H9 (cell line): ENCODE data around the gene TFAP2E. TPM values are rescaled to one million over a fixed set of nuclear protein-coding genes. Genes with fewer than 3 reads are reported as not detected.

ENCODE experiments used
- DNase-seq: peaks from one replicate; pipeline ENCODE4 v3.0.0-alpha.2; 2017
- H2AFZ ChIP-seq: one replicate; pipeline ENCODE4 v1.6.1; 2013; ENCODE audit warnings: mild to moderate bottlenecking, low read length, control low read depth, moderate library complexity
- H2AK5ac ChIP-seq: 2 replicates; pipeline ENCODE4 v1.6.1; 2013; ENCODE audit warnings: low read length, control low read depth, mixed read lengths; ENCODE audit not compliant: insufficient read length
- H2BK120ac ChIP-seq: one replicate; pipeline ENCODE4 v1.6.1; 2013; ENCODE audit warnings: low read depth, mild to moderate bottlenecking, low read length, control low read depth, inconsistent platforms; ENCODE audit not compliant: poor library complexity, severe bottlenecking
- H2BK12ac ChIP-seq: 2 replicates; pipeline ENCODE4 v1.6.1; 2013; ENCODE audit warnings: low read length, control low read depth, mixed read lengths, low read depth; ENCODE audit not compliant: insufficient read length
- H2BK15ac ChIP-seq: 2 replicates; pipeline ENCODE4 v1.6.1; 2013; ENCODE audit warnings: low read depth, low read length, control low read depth
- H2BK20ac ChIP-seq: one replicate; pipeline ENCODE4 v1.6.1; 2013; ENCODE audit warnings: low read depth, mild to moderate bottlenecking, low read length, control low read depth, inconsistent platforms; ENCODE audit not compliant: poor library complexity, severe bottlenecking
- H2BK5ac ChIP-seq: 2 replicates; pipeline ENCODE4 v1.6.1; 2013; ENCODE audit warnings: low read length, control low read depth, mixed read lengths; ENCODE audit not compliant: insufficient read length
- H3K14ac ChIP-seq: 2 replicates; pipeline ENCODE4 v1.6.1; 2013; ENCODE audit warnings: low read length, control low read depth; ENCODE audit not compliant: insufficient read depth
- H3K18ac ChIP-seq: 2 replicates; pipeline ENCODE4 v1.6.1; 2013; ENCODE audit warnings: low read depth, mild to moderate bottlenecking, mixed read lengths, low read length, control low read depth; ENCODE audit not compliant: insufficient read length
- H3K23ac ChIP-seq: 2 replicates; pipeline ENCODE4 v1.6.1; 2013; ENCODE audit warnings: low read length, control low read depth, mixed read lengths, low read depth; ENCODE audit not compliant: insufficient read length
- H3K23me2 ChIP-seq: 2 replicates; pipeline ENCODE4 v1.6.1; 2013; ENCODE audit warnings: low read depth, mild to moderate bottlenecking, mixed read lengths, low read length, control low read depth; ENCODE audit not compliant: insufficient read length, poor library complexity, severe bottlenecking
- H3K27ac ChIP-seq: 2 replicates; pipeline ENCODE4 v1.5.1; 2013; ENCODE audit warnings: low read length, control low read depth, mixed read lengths, low read depth; ENCODE audit not compliant: insufficient read length
- H3K27me3 ChIP-seq: 2 replicates; pipeline ENCODE4 v1.6.1; 2013; ENCODE audit warnings: low read length, control low read depth, inconsistent platforms; ENCODE audit not compliant: insufficient read depth
- H3K4ac ChIP-seq: 2 replicates; pipeline ENCODE4 v1.6.1; 2013; ENCODE audit warnings: low read depth, mild to moderate bottlenecking, control low read depth, inconsistent platforms, low read length, moderate library complexity
- H3K4me1 ChIP-seq: 2 replicates; pipeline ENCODE4 v1.6.1; 2013; ENCODE audit warnings: low read length, control low read depth, inconsistent platforms; ENCODE audit not compliant: insufficient read depth
- H3K4me2 ChIP-seq: 2 replicates; pipeline ENCODE4 v1.6.1; 2013; ENCODE audit warnings: low read length, control low read depth, mixed read lengths; ENCODE audit not compliant: insufficient read length, insufficient read depth
- H3K56ac ChIP-seq: 2 replicates; pipeline ENCODE4 v1.6.1; 2013; ENCODE audit warnings: low read depth, mild to moderate bottlenecking, mixed read lengths, low read length, control low read depth; ENCODE audit not compliant: insufficient read length
- H3K79me1 ChIP-seq: 2 replicates; pipeline ENCODE4 v1.6.1; 2013; ENCODE audit warnings: low read depth, mild to moderate bottlenecking, moderate library complexity, low read length, control low read depth, inconsistent platforms; ENCODE audit not compliant: insufficient read depth, poor library complexity, severe bottlenecking
- H3K79me2 ChIP-seq: 2 replicates; pipeline ENCODE4 v1.6.1; 2013; ENCODE audit warnings: low read length, control low read depth, inconsistent platforms; ENCODE audit not compliant: insufficient read depth
- H3K9ac ChIP-seq: 2 replicates; pipeline ENCODE4 v1.6.1; 2013; ENCODE audit warnings: low read length, control low read depth, mixed read lengths; ENCODE audit not compliant: insufficient read length; ENCODE audit errors: extremely low read depth
- H3K9me3 ChIP-seq: one replicate; pipeline ENCODE4 v1.6.1; 2013; ENCODE audit warnings: low read depth, low read length, inconsistent platforms; ENCODE audit not compliant: control insufficient read depth
- H3T11ph ChIP-seq: one replicate; pipeline ENCODE4 v1.6.1; 2013; ENCODE audit warnings: mild to moderate bottlenecking, low read length, control low read depth, inconsistent platforms
- H4K20me1 ChIP-seq: one replicate; pipeline ENCODE4 v1.6.1; 2013; ENCODE audit not compliant: control insufficient read depth, insufficient read length, insufficient read depth
- H4K5ac ChIP-seq: 2 replicates; pipeline ENCODE4 v1.6.1; 2013; ENCODE audit warnings: low read depth, mild to moderate bottlenecking, mixed read lengths, low read length, control low read depth; ENCODE audit not compliant: insufficient read length
- H4K8ac ChIP-seq: replicated peaks from 2 replicates; pipeline ENCODE4 v1.6.1; 2013; ENCODE audit warnings: low read length, control low read depth, mixed read lengths, low read depth; ENCODE audit not compliant: insufficient read length
- H4K91ac ChIP-seq: 2 replicates; pipeline ENCODE4 v1.6.1; 2013; ENCODE audit warnings: low read depth, mild to moderate bottlenecking, moderate library complexity, mixed read lengths, low read length, control low read depth; ENCODE audit not compliant: insufficient read length
- H3K27ac Mint-ChIP-seq, 3 experiments: 2 replicates in 2 of 3; 3 replicates in 1 of 3; pipeline ENCODE4 v1.8.0; 2020 to 2021; ENCODE audit warnings: mixed read lengths in 3 of 3, mild to moderate bottlenecking in 1 of 3, moderate library complexity in 1 of 3
- H3K27me3 Mint-ChIP-seq: 2 replicates; pipeline ENCODE4 v1.8.0; 2021; ENCODE audit warnings: low read depth, mild to moderate bottlenecking, moderate library complexity, mixed read lengths
- H3K36me3 Mint-ChIP-seq, 3 experiments: 2 replicates in 2 of 3; 3 replicates in 1 of 3; pipeline ENCODE4 v1.8.0; 2020 to 2021; ENCODE audit warnings: low read depth in 3 of 3, mixed read lengths in 3 of 3; ENCODE audit not compliant: insufficient read depth in 1 of 3
- H3K4me1 Mint-ChIP-seq, 2 experiments: 2 replicates each; pipeline ENCODE4 v1.8.0; 2020; ENCODE audit warnings: mixed read lengths in 2 of 2
- H3K4me3 Mint-ChIP-seq, 2 experiments: 2 replicates in 1 of 2; 3 replicates in 1 of 2; pipeline ENCODE4 v1.8.0; 2020 to 2021; ENCODE audit warnings: mild to moderate bottlenecking in 2 of 2, mixed read lengths in 2 of 2, moderate library complexity in 1 of 2
- H3K9me3 Mint-ChIP-seq, 2 experiments: 2 replicates in 1 of 2; 3 replicates in 1 of 2; pipeline ENCODE4 v1.8.0; 2020; ENCODE audit warnings: mild to moderate bottlenecking in 2 of 2, mixed read lengths in 2 of 2, moderate library complexity in 1 of 2
- CTCF ChIP-seq: fragments of 200-600 bp; sonication (generic); conservative IDR thresholded peaks from 3 replicates; pipeline ENCODE4 v1.8.0; 2021; ENCODE audit warnings: antibody characterized with exemption, mild to moderate bottlenecking
- total RNA-seq: library from RNA; stranded (reverse); gene quantifications from 2 replicates; pipeline ENCODE4 v1.2.1, GENCODE V29; 2021

The TFAP2E gene
- total RNA-seq, 1 experiment from 2014 or later = 0.70 TPM

- H4K20me1 ChIP-seq = no peaks in the 10 kb centered on the region
- Mint-ChIP-seq H3K36me3 (peaks cover 9 to 18% (median 16%) of the 10 kb centered on the region in 3 experiments), H3K4me1 (peaks cover 46 to 55% of the 10 kb centered on the region in 2 experiments), H3K27ac (peak overlapping the region in 2 of 3 experiments; percentile 63 to 83; a peak in 4 of 7 replicates), H3K9me3 (peaks cover 5 to 8% of the 10 kb centered on the region in 2 experiments; a peak in 4 of 5 replicates), H3K4me3 (no peak overlapping the region), H3K27me3 (no peaks in the 10 kb centered on the region)
- no peak for TF ChIP-seq CTCF
- no peak overlapping the region for H3K23ac ChIP-seq
- H3K18ac ChIP-seq = no peak overlapping the region
- H3K4me1 ChIP-seq = peaks cover 14% of the 10 kb centered on the region
- no peak overlapping the region for H2AFZ ChIP-seq
- no peak overlapping the region for H2BK12ac ChIP-seq
- no peak overlapping the region for H3K4ac ChIP-seq
- no peak overlapping the region for H2BK20ac ChIP-seq
- no peak overlapping the region for H3K14ac ChIP-seq
- H4K91ac ChIP-seq = no peak overlapping the region
- H2BK15ac ChIP-seq = no peak overlapping the region
- H3K23me2 ChIP-seq = no peaks in the 10 kb centered on the region
- H2BK5ac ChIP-seq = no peak overlapping the region
- no peaks in the 10 kb centered on the region for H3K9me3 ChIP-seq
- peaks cover 6% of the 10 kb centered on the region for H3K79me1 ChIP-seq
- DNase-seq = no peak
- H3T11ph ChIP-seq = no peak overlapping the region
- no peak overlapping the region for H3K9ac ChIP-seq
- no peak overlapping the region for H3K4me2 ChIP-seq
- no peak overlapping the region for H4K8ac ChIP-seq
- no peak overlapping the region for H4K5ac ChIP-seq
- no peak overlapping the region for H3K56ac ChIP-seq
- peaks cover 5% of the 10 kb centered on the region; the same call in 1 of the 2 replicates for H3K79me2 ChIP-seq
- no peaks in the 10 kb centered on the region for H3K27me3 ChIP-seq
- no peak overlapping the region for H3K27ac ChIP-seq
- no peak overlapping the region for H2BK120ac ChIP-seq
- H2AK5ac ChIP-seq = no peak overlapping the region
Observed at GRCh38 chr1:35535243-35535642, 37.9 kb upstream of the TFAP2E start.
